Natural killer cell (primary cell): ENCODE measurements around the gene PSME4. TPM values are rescaled to one million over a fixed set of nuclear protein-coding genes. Genes with fewer than 3 reads are reported as not detected.

Source experiments
- ATAC-seq, 3 donors: fragments of 150-1000 bp in 2 of 3; fragments of 200-7000 bp in 1 of 3; cut with Tn5 transposase; 1 replicate in 1 of 3; 2 replicates in 2 of 3; pipeline ENCODE4 v1.10.0; 2021; ENCODE audit warnings: mild to moderate bottlenecking in 2 of 3, moderate library complexity in 2 of 3
- DNase-seq, 2 donors: peaks; one replicate each; pipeline versions ENCODE4 v3.0.0 to v3.0.0-alpha.2; 2013 to 2021; ENCODE audit warnings: mixed read lengths in 1 of 2
- H3K27ac ChIP-seq: one replicate; pipeline ENCODE4 v1.5.1; 2013; ENCODE audit warnings: mild to moderate bottlenecking, low read length
- H3K27me3 ChIP-seq: one replicate; pipeline ENCODE4 v1.6.1; 2013; ENCODE audit warnings: low read length; ENCODE audit not compliant: control insufficient read depth, insufficient read depth
- H3K36me3 ChIP-seq: one replicate; pipeline ENCODE4 v1.6.1; 2013; ENCODE audit warnings: low read length; ENCODE audit not compliant: control insufficient read depth, insufficient read depth
- H3K4me1 ChIP-seq: one replicate; pipeline ENCODE4 v1.6.1; 2013; ENCODE audit warnings: low read length; ENCODE audit not compliant: control insufficient read depth, insufficient read depth
- H3K4me3 ChIP-seq: one replicate; pipeline ENCODE4 v1.5.1; 2013; ENCODE audit warnings: low read length
- H3K9me3 ChIP-seq: one replicate; pipeline ENCODE4 v1.6.1; 2013; ENCODE audit warnings: low read length; ENCODE audit not compliant: control insufficient read depth, insufficient read depth
- H3K27ac Mint-ChIP-seq, 2 donors: one replicate each; pipeline ENCODE4 v1.8.0; 2022; ENCODE audit warnings: mild to moderate bottlenecking in 2 of 2, mixed read lengths in 2 of 2, moderate library complexity in 1 of 2
- H3K27me3 Mint-ChIP-seq, 2 donors: one replicate each; pipeline ENCODE4 v1.8.0; 2022; ENCODE audit warnings: low read depth in 2 of 2, mixed read lengths in 2 of 2
- H3K36me3 Mint-ChIP-seq: one replicate; pipeline ENCODE4 v1.8.0; 2022; ENCODE audit warnings: mixed read lengths
- H3K4me1 Mint-ChIP-seq, 2 donors: one replicate each; pipeline ENCODE4 v1.8.0; 2022; ENCODE audit warnings: mixed read lengths in 2 of 2
- H3K4me3 Mint-ChIP-seq: one replicate; pipeline ENCODE4 v1.8.0; 2022; ENCODE audit warnings: mild to moderate bottlenecking, moderate library complexity, mixed read lengths
- H3K9me3 Mint-ChIP-seq, 2 donors: one replicate each; pipeline ENCODE4 v1.8.0; 2022; ENCODE audit warnings: mixed read lengths in 2 of 2
- CTCF ChIP-seq: fragments of 200-600 bp; IDR thresholded peaks from one replicate; pipeline ENCODE4 v1.8.0; 2022; ENCODE audit warnings: antibody characterized with exemption
- WGBS: methylation state at CpG from one replicate; pipeline ENCODE4 v1.1.7; 2013; ENCODE audit warnings: missing lambda C conversion rate; ENCODE audit not compliant: insufficient coverage; 5-methylcytosine and 5-hydroxymethylcytosine counted together
- intact Hi-C: fragments of 100-400 bp; cut with micrococcal nuclease; formaldehyde crosslinking; loops from one replicate; pipeline ENCODE4 v1.14.2; 2022
- total RNA-seq, 4 donors: library from RNA; stranded (reverse); fragments of 120-200 nt in 1 of 4; gene quantifications; one replicate each; pipeline versions ENCODE4 v1.2.3 to v1.2.4, GENCODE V29; 2013 to 2022

PSME4 gene
- total RNA-seq, 3 donors from 2014 or later (not counting 1 experiment from before 2014, with no cell fraction given) = 140 to 149 (median 141) TPM

- no peak overlapping the region for H3K4me3 ChIP-seq
- DNase-seq = no peak
- Mint-ChIP-seq H3K4me1 (no peaks in the 10 kb centered on the region), H3K27me3 (no peaks in the 10 kb centered on the region), H3K27ac (peak overlapping the region; percentile 0 to 19), H3K36me3 (peaks cover 21% of the 10 kb centered on the region), H3K4me3 (no peak overlapping the region), H3K9me3 (no peaks in the 10 kb centered on the region)
- intact Hi-C loops = no loop called here
- H3K4me1 ChIP-seq = no peaks in the 10 kb centered on the region
- H3K36me3 ChIP-seq = peaks cover 84% of the 10 kb centered on the region
- WGBS = 72% methylated on average over 4 of the region's 4 CpGs
- no peak for TF ChIP-seq CTCF
- no peak for ATAC-seq
- H3K27me3 ChIP-seq = no peaks in the 10 kb centered on the region
- H3K9me3 ChIP-seq = no peaks in the 10 kb centered on the region
- no peak overlapping the region for H3K27ac ChIP-seq
These were observed 67.8 kb downstream of the PSME4 start for GRCh38 chr2:53903011-53903410.

GRCh38 chr2:53901192-53901591, 69.6 kb downstream of the PSME4 start:
- ATAC-seq = no peak
- H3K4me1 Mint-ChIP-seq = peaks cover 0 to 7% of the 10 kb centered on the region in 2 donors
- H3K27me3 Mint-ChIP-seq = no peaks in the 10 kb centered on the region
- Histone ChIP-seq H3K36me3 (peaks cover 81% of the 10 kb centered on the region), H3K27me3 (no peaks in the 10 kb centered on the region), H3K27ac (no peak overlapping the region), H3K4me3 (no peak overlapping the region), H3K4me1 (no peaks in the 10 kb centered on the region), H3K9me3 (no peaks in the 10 kb centered on the region)
- H3K36me3 Mint-ChIP-seq = peaks cover 10% of the 10 kb centered on the region
- DNase-seq = no peak
- TF ChIP-seq CTCF = no peak
- no peak overlapping the region for H3K4me3 Mint-ChIP-seq
- no peak overlapping the region for H3K27ac Mint-ChIP-seq
- intact Hi-C loops = no loop called here
- WGBS = 97% methylated on average over 2 of the region's 3 CpGs
- H3K9me3 Mint-ChIP-seq = no peaks in the 10 kb centered on the region

GRCh38 chr2:53896864-53897263, 73.9 kb downstream of the PSME4 start:
- 95% methylated on average over 3 of the region's 3 CpGs for WGBS
- Histone ChIP-seq H3K27me3 (no peaks in the 10 kb centered on the region), H3K4me3 (no peak overlapping the region), H3K9me3 (no peaks in the 10 kb centered on the region), H3K36me3 (peaks cover 83% of the 10 kb centered on the region), H3K27ac (no peak overlapping the region), H3K4me1 (no peaks in the 10 kb centered on the region)
- H3K27me3 Mint-ChIP-seq = no peaks in the 10 kb centered on the region
- peak in 1 of 3 donors; percentile 31 for ATAC-seq
- H3K4me3 Mint-ChIP-seq = no peak overlapping the region
- intact Hi-C loops = no loop called here
- peaks cover 0 to 7% of the 10 kb centered on the region in 2 donors for H3K4me1 Mint-ChIP-seq
- peaks cover 23% of the 10 kb centered on the region for H3K36me3 Mint-ChIP-seq
- no peaks in the 10 kb centered on the region for H3K9me3 Mint-ChIP-seq
- DNase-seq = no peak
- no peak for TF ChIP-seq CTCF
- H3K27ac Mint-ChIP-seq = no peak overlapping the region
